GM12878 (cell line): ENCODE data around the gene OR4Q2. TPM values are rescaled to one million over a fixed set of nuclear protein-coding genes. Genes with fewer than 3 reads are reported as not detected.

Source experiments
- E2F8 ChIP-seq: fragments of 450-650 bp; IDR thresholded peaks from 2 replicates; pipeline ENCODE4 v1.6.1; 2018; ENCODE audit warnings: mild to moderate bottlenecking, low read depth, moderate library complexity; ENCODE audit not compliant: partially characterized antibody
- E4F1 ChIP-seq: fragments of 450-650 bp; IDR thresholded peaks from 2 replicates; pipeline ENCODE4 v1.6.1; 2018; ENCODE audit warnings: borderline replicate concordance, mild to moderate bottlenecking; ENCODE audit not compliant: partially characterized antibody
- FOS ChIP-seq: IDR thresholded peaks from 3 replicates; pipeline ENCODE4 v1.6.1; 2011; ENCODE audit warnings: borderline replicate concordance; ENCODE audit not compliant: insufficient read length; ENCODE audit errors: extremely low read depth
- NBN ChIP-seq: fragments of 450-650 bp; IDR thresholded peaks from 2 replicates; pipeline ENCODE4 v1.6.1; 2016
- NFXL1 ChIP-seq: fragments of 450-650 bp; IDR thresholded peaks from 2 replicates; pipeline ENCODE4 v1.6.1; 2017; ENCODE audit warnings: antibody characterized with exemption, mild to moderate bottlenecking, borderline replicate concordance
- PAX5 ChIP-seq: IDR thresholded peaks from 2 replicates; pipeline ENCODE4 v1.6.1; 2011; ENCODE audit warnings: low read depth, low read length, borderline replicate concordance
- RUNX3 ChIP-seq: IDR thresholded peaks from 2 replicates; pipeline ENCODE4 v1.6.1; 2012; ENCODE audit warnings: low read length, inconsistent platforms
- ZBTB11 ChIP-seq: fragments of 450-650 bp; formaldehyde crosslinking; IDR thresholded peaks from 2 replicates; pipeline ENCODE4 v1.5.0; 2022; ENCODE audit warnings: mild to moderate bottlenecking, missing genetic modification characterization
- polyA plus RNA-seq, 11 experiments: library from polyadenylated mRNA; depleted of rRNA in 4 of 11; unstranded in 6 of 11; stranded (reverse) in 5 of 11; fragments of >200 nt; fragmentation: Nextera tagmentation in 4 of 11; fragmentation: Illumina TruSeq in 1 of 11; extraction: Ambion mirVana in 4 of 11; extraction: Trizol in 1 of 11; gene quantifications; 1 replicate in 1 of 11; 2 replicates in 10 of 11; pipeline versions ENCODE4 v1.2.1 to v1.2.3, GENCODE V29; 2011 to 2016; ENCODE audit warnings: inconsistent platforms in 2 of 11, missing spikeins in 2 of 11, low read depth in 1 of 11
- total RNA-seq, 4 experiments: library from RNA; depleted of rRNA in 3 of 4; stranded (reverse); fragments of >200 nt in 3 of 4; fragmentation: Illumina TruSeq in 1 of 4; extraction: Trizol in 1 of 4; gene quantifications; 2 replicates each; pipeline versions ENCODE4 v1.2.1 to v1.2.3, GENCODE V29; 2013 to 2021

OR4Q2 gene
- total and polyA plus RNA-seq, 10 of the 15 experiments (the other 5 are each of a cell fraction or from before 2014, with no cell fraction given): not detected

- no peak for TF ChIP-seq E2F8
- no peak for TF ChIP-seq RUNX3
- TF ChIP-seq NBN: no peak
- TF ChIP-seq E4F1: no peak
- no peak for TF ChIP-seq FOS
- no peak for TF ChIP-seq ZBTB11 (CRISPR knock-in tag)
- TF ChIP-seq NFXL1: no peak
- TF ChIP-seq PAX5: no peak
Measured at GRCh38 chr14:19993438-19993837, 8.5 kb upstream of the OR4Q2 start (continued).
